Upper lobe of right lung (tissue), 1 donor: Measurements from ENCODE around the gene CHCHD6. TPM values are rescaled to one million over a fixed set of nuclear protein-coding genes. Genes with fewer than 3 reads are reported as not detected.

Source experiments
- ATAC-seq: fragments of 200-7000 bp; cut with Tn5 transposase; one replicate; pipeline ENCODE4 v1.9.1; 2020; ENCODE audit warnings: mild to moderate bottlenecking, moderate library complexity
- DNase-seq: peaks from one replicate; pipeline ENCODE4 v3.0.0-alpha.2; 2020
- H3K27ac ChIP-seq: fragments of 200-600 bp; one replicate; pipeline ENCODE4 v1.8.0; 2022
- H3K27me3 ChIP-seq: fragments of 200-600 bp; one replicate; pipeline ENCODE4 v1.8.0; 2022; ENCODE audit warnings: mild to moderate bottlenecking
- H3K36me3 ChIP-seq: fragments of 200-600 bp; one replicate; pipeline ENCODE4 v1.8.0; 2022
- H3K4me1 ChIP-seq: fragments of 200-600 bp; one replicate; pipeline ENCODE4 v1.8.0; 2022
- H3K4me3 ChIP-seq: fragments of 200-600 bp; one replicate; pipeline ENCODE4 v1.8.0; 2022; ENCODE audit warnings: mild to moderate bottlenecking
- H3K9me3 ChIP-seq: fragments of 200-600 bp; one replicate; pipeline ENCODE4 v1.8.0; 2022
- CTCF ChIP-seq: fragments of 200-600 bp; IDR thresholded peaks from one replicate; pipeline ENCODE4 v1.8.0; 2022; ENCODE audit warnings: antibody characterized with exemption
- intact Hi-C: fragments of 100-400 bp; cut with DNase I; formaldehyde crosslinking; loops from one replicate; pipeline ENCODE4 v1.11.0; 2022
- total RNA-seq: library from RNA; stranded (reverse); fragmentation: NEBNext Ultra II Directional; extraction: Animal tissue kit (Norgen Biotek cat#: 25700); gene quantifications from one replicate; pipeline ENCODE4 v1.2.1, GENCODE V29; 2021
- donor health status: DM: no; HTN: yes; CAD: no; lungs with severe emphysema.

Gene CHCHD6
- total RNA-seq, 1 donor from 2014 or later, result 17.1 TPM

- Histone ChIP-seq H3K4me3 (no peak overlapping the region), H3K36me3 (no peaks in the 10 kb centered on the region), H3K4me1 (no peaks in the 10 kb centered on the region), H3K27ac (no peak overlapping the region), H3K27me3 (no peaks in the 10 kb centered on the region), H3K9me3 (peaks cover 2% of the 10 kb centered on the region)
- TF ChIP-seq CTCF, result no peak
- DNase-seq (no peak), ATAC-seq (no peak)
- intact Hi-C loops, result no loop called here
Observed at GRCh38 chr3:126969586-126969985, 265.5 kb downstream of the CHCHD6 start.

GRCh38 chr3:126970101-126970500 is 266.1 kb downstream of the CHCHD6 start:
- intact Hi-C loops, result no loop called here
- TF ChIP-seq CTCF, result no peak
- peaks cover 7% of the 10 kb centered on the region for H3K9me3 ChIP-seq
- H3K27ac ChIP-seq, result no peak overlapping the region
- DNase-seq (no peak), ATAC-seq (no peak)
- no peaks in the 10 kb centered on the region for H3K27me3 ChIP-seq
- H3K4me3 ChIP-seq, result no peak overlapping the region
- no peaks in the 10 kb centered on the region for H3K4me1 ChIP-seq
- no peaks in the 10 kb centered on the region for H3K36me3 ChIP-seq

GRCh38 chr3:126970921-126971320 is 266.9 kb downstream of the CHCHD6 start:
- no peak overlapping the region for H3K4me3 ChIP-seq
- TF ChIP-seq CTCF, result no peak
- DNase-seq (no peak), ATAC-seq (no peak)
- no peaks in the 10 kb centered on the region for H3K4me1 ChIP-seq
- H3K27me3 ChIP-seq, result no peaks in the 10 kb centered on the region
- peaks cover 11% of the 10 kb centered on the region for H3K9me3 ChIP-seq
- H3K27ac ChIP-seq, result no peak overlapping the region
- intact Hi-C loops, result no loop called here
- H3K36me3 ChIP-seq, result no peaks in the 10 kb centered on the region

GRCh38 chr3:126971891-126972351 is 267.9 kb downstream of the CHCHD6 start:
- no peak for TF ChIP-seq CTCF
- no peaks in the 10 kb centered on the region for H3K36me3 ChIP-seq
- intact Hi-C loops, result no loop called here
- peak; percentile 88 for ATAC-seq
- DNase-seq, result peak; percentile 86
- no peaks in the 10 kb centered on the region for H3K27me3 ChIP-seq
- H3K9me3 ChIP-seq, result peaks cover 11% of the 10 kb centered on the region
- no peak overlapping the region for H3K27ac ChIP-seq
- no peak overlapping the region for H3K4me3 ChIP-seq
- no peaks in the 10 kb centered on the region for H3K4me1 ChIP-seq

GRCh38 chr3:126972866-126973265 is 268.8 kb downstream of the CHCHD6 start:
- H3K27ac ChIP-seq, result no peak overlapping the region
- intact Hi-C loops, result no loop called here
- ATAC-seq (no peak), DNase-seq (no peak)
- H3K9me3 ChIP-seq, result peaks cover 11% of the 10 kb centered on the region
- no peaks in the 10 kb centered on the region for H3K27me3 ChIP-seq
- no peaks in the 10 kb centered on the region for H3K36me3 ChIP-seq
- no peak for TF ChIP-seq CTCF
- H3K4me3 ChIP-seq, result no peak overlapping the region
- H3K4me1 ChIP-seq, result no peaks in the 10 kb centered on the region

- no peaks in the 10 kb centered on the region for H3K4me1 ChIP-seq
- TF ChIP-seq CTCF, result no peak
- H3K27me3 ChIP-seq, result no peaks in the 10 kb centered on the region
- H3K9me3 ChIP-seq, result peaks cover 11% of the 10 kb centered on the region
- DNase-seq, result no peak
- intact Hi-C loops, result no loop called here
- H3K36me3 ChIP-seq, result no peaks in the 10 kb centered on the region
- no peak overlapping the region for H3K4me3 ChIP-seq
- no peak overlapping the region for H3K27ac ChIP-seq
- no peak for ATAC-seq
Observed at GRCh38 chr3:126973814-126974213, 269.8 kb downstream of the CHCHD6 start.
